Activated CD4-positive, alpha-beta T cell treated with anti-CD3 and anti-CD28 coated beads for 36 hours (primary cell): ENCODE data around the gene TK2. TPM values are rescaled to one million over a fixed set of nuclear protein-coding genes. Genes with fewer than 3 reads are reported as not detected.

Experiments used
- ATAC-seq: fragments of 200-7000 bp; cut with Tn5 transposase; one replicate; pipeline ENCODE4 v1.10.0; 2021; ENCODE audit warnings: mild to moderate bottlenecking, moderate library complexity
- CTCF ChIA-PET: fragments of 350-600 bp; sonication (Branson Sonifier 250); formaldehyde crosslinking; loops from one replicate; lab custom pipeline; 2021; ENCODE audit warnings: antibody characterized with exemption; lab: Charles Lee
- POLR2A ChIA-PET: fragments of 350-600 bp; sonication (Branson Sonifier 250); formaldehyde crosslinking; loops from one replicate; lab custom pipeline; 2021; ENCODE audit warnings: antibody characterized with exemption, inconsistent platforms; lab: Charles Lee
- DNase-seq: peaks from one replicate; pipeline ENCODE4 v3.0.0-alpha.2; 2020
- H3K27ac Mint-ChIP-seq: one replicate; pipeline ENCODE4 v1.8.0; 2021; ENCODE audit warnings: mixed read lengths
- H3K27me3 Mint-ChIP-seq: one replicate; pipeline ENCODE4 v1.8.0; 2021; ENCODE audit warnings: mixed read lengths
- H3K36me3 Mint-ChIP-seq: one replicate; pipeline ENCODE4 v1.8.0; 2021; ENCODE audit warnings: low read depth, mixed read lengths
- H3K4me1 Mint-ChIP-seq: one replicate; pipeline ENCODE4 v1.8.0; 2021; ENCODE audit warnings: mixed read lengths
- H3K4me3 Mint-ChIP-seq: one replicate; pipeline ENCODE4 v1.8.0; 2021; ENCODE audit warnings: mild to moderate bottlenecking, moderate library complexity, mixed read lengths
- H3K9me3 Mint-ChIP-seq: one replicate; pipeline ENCODE4 v1.8.0; 2021; ENCODE audit warnings: low read depth, mixed read lengths
- intact Hi-C, 2 experiments: fragments of 100-400 bp; cut with DNase I in 1 of 2; cut with micrococcal nuclease in 1 of 2; formaldehyde crosslinking; loops; one replicate each; pipeline versions ENCODE4 v1.14.2 to v1.15.1; 2022 to 2024; cut with DNase I, micrococcal nuclease
- total RNA-seq, 2 experiments: library from RNA; stranded (reverse); gene quantifications; one replicate each; pipeline ENCODE4 v1.2.3, GENCODE V29; 2021

Gene TK2
- total RNA-seq, 2 experiments from 2014 or later, result 3.8 to 6.4 TPM

GRCh38 chr16:66512272-66513110 lies 37.4 kb downstream of the TK2 start:
- Mint-ChIP-seq H3K4me3 (no peak overlapping the region), H3K4me1 (peaks cover 24% of the 10 kb centered on the region), H3K27me3 (no peaks in the 10 kb centered on the region), H3K27ac (no peak overlapping the region), H3K9me3 (no peaks in the 10 kb centered on the region), H3K36me3 (peaks cover 1% of the 10 kb centered on the region)
- intact Hi-C loops, result loop anchor here in 1 of 2 experiments (1.0 kb wide), 1 partner anchor 77 kb away; no protein-coding TSS in a partner anchor
- ATAC-seq (no peak), DNase-seq (no peak)
- ChIA-PET CTCF (interaction anchor here (0.6 to 3.1 kb wide), 4 partner anchors 9 to 279 kb away, joined by 3 to 9 read pairs (median 4); no protein-coding TSS in a partner anchor), POLR2A (no interaction called here)

GRCh38 chr16:66511602-66512271 lies 38.2 kb downstream of the TK2 start:
- H3K27ac Mint-ChIP-seq, result no peak overlapping the region
- ATAC-seq (no peak), DNase-seq (no peak)
- ChIA-PET CTCF (interaction anchor here (0.9 to 3.1 kb wide), 4 partner anchors 10 to 78 kb away, joined by 3 to 9 read pairs (median 4); no protein-coding TSS in a partner anchor), POLR2A (no interaction called here)
- intact Hi-C loops, result loop anchor here in 1 of 2 experiments (1.0 kb wide), 1 partner anchor 78 kb away; no protein-coding TSS in a partner anchor
- H3K27me3 Mint-ChIP-seq, result no peaks in the 10 kb centered on the region
- peaks cover 1% of the 10 kb centered on the region for H3K36me3 Mint-ChIP-seq
- H3K4me3 Mint-ChIP-seq, result no peak overlapping the region
- H3K4me1 Mint-ChIP-seq, result peaks cover 17% of the 10 kb centered on the region
- no peaks in the 10 kb centered on the region for H3K9me3 Mint-ChIP-seq

- H3K27me3 Mint-ChIP-seq, result no peaks in the 10 kb centered on the region
- peaks cover 1% of the 10 kb centered on the region for H3K36me3 Mint-ChIP-seq
- DNase-seq, result no peak
- intact Hi-C loops, result no loop called here
- POLR2A ChIA-PET, result no interaction called here
- no peak for ATAC-seq
- peaks cover 9% of the 10 kb centered on the region for H3K4me1 Mint-ChIP-seq
- no peaks in the 10 kb centered on the region for H3K9me3 Mint-ChIP-seq
- no peak overlapping the region for H3K4me3 Mint-ChIP-seq
- no peak overlapping the region for H3K27ac Mint-ChIP-seq
- CTCF ChIA-PET, result interaction anchor here (0.5 to 3.1 kb wide), 7 partner anchors 9 to 107 kb away, joined by 3 to 9 read pairs (median 4); no protein-coding TSS in a partner anchor
Observed at GRCh38 chr16:66510711-66511601, 39.0 kb downstream of the TK2 start.

- peaks cover 1% of the 10 kb centered on the region for H3K36me3 Mint-ChIP-seq
- H3K4me1 Mint-ChIP-seq, result peaks cover 5% of the 10 kb centered on the region
- POLR2A ChIA-PET, result no interaction called here
- no peak for DNase-seq
- H3K9me3 Mint-ChIP-seq, result no peaks in the 10 kb centered on the region
- H3K4me3 Mint-ChIP-seq, result no peak overlapping the region
- no peaks in the 10 kb centered on the region for H3K27me3 Mint-ChIP-seq
- no peak overlapping the region for H3K27ac Mint-ChIP-seq
- no peak for ATAC-seq
- intact Hi-C loops, result no loop called here
- CTCF ChIA-PET, result interaction anchor here (0.5 to 3.1 kb wide), 6 partner anchors 8 to 106 kb away, joined by 3 to 9 read pairs (median 4); no protein-coding TSS in a partner anchor
Observed at GRCh38 chr16:66510298-66510697, 39.6 kb downstream of the TK2 start.

- DNase-seq (no peak), ATAC-seq (no peak)
- ChIA-PET POLR2A (no interaction called here), CTCF (interaction anchor here (1.0 to 3.1 kb wide), 4 partner anchors 12 to 105 kb away, joined by 3 to 9 read pairs (median 4); no protein-coding TSS in a partner anchor)
- no peaks in the 10 kb centered on the region for H3K4me1 Mint-ChIP-seq
- no peak overlapping the region for H3K27ac Mint-ChIP-seq
- H3K36me3 Mint-ChIP-seq, result no peaks in the 10 kb centered on the region
- no peak overlapping the region for H3K4me3 Mint-ChIP-seq
- H3K9me3 Mint-ChIP-seq, result no peaks in the 10 kb centered on the region
- H3K27me3 Mint-ChIP-seq, result no peaks in the 10 kb centered on the region
- intact Hi-C loops, result no loop called here
Observed at GRCh38 chr16:66509576-66509975, 40.3 kb downstream of the TK2 start.

- no peaks in the 10 kb centered on the region for H3K9me3 Mint-ChIP-seq
Observed at GRCh38 chr16:66508914-66509496, 40.9 kb downstream of the TK2 start.

GRCh38 chr16:66508248-66508913 lies 41.5 kb downstream of the TK2 start:
- H3K27me3 Mint-ChIP-seq, result no peaks in the 10 kb centered on the region
- no peak overlapping the region for H3K27ac Mint-ChIP-seq
- ChIA-PET CTCF (interaction anchor here (0.6 to 1.4 kb wide), 5 partner anchors 13 to 103 kb away, joined by 3 to 7 read pairs (median 3); no protein-coding TSS in a partner anchor), POLR2A (no interaction called here)
- ATAC-seq (peak; percentile 23), DNase-seq (no peak)
- intact Hi-C loops, result no loop called here
- H3K36me3 Mint-ChIP-seq, result no peaks in the 10 kb centered on the region
- H3K4me1 Mint-ChIP-seq, result no peaks in the 10 kb centered on the region
- H3K9me3 Mint-ChIP-seq, result no peaks in the 10 kb centered on the region
- no peak overlapping the region for H3K4me3 Mint-ChIP-seq

More at GRCh38 chr16:66508914-66509496, 40.9 kb downstream of the TK2 start:
- ChIA-PET CTCF (interaction anchor here (1.0 to 3.1 kb wide), 4 partner anchors 13 to 104 kb away, joined by 3 to 9 read pairs (median 5); no protein-coding TSS in a partner anchor), POLR2A (no interaction called here)
- no peaks in the 10 kb centered on the region for H3K36me3 Mint-ChIP-seq
- H3K4me1 Mint-ChIP-seq, result no peaks in the 10 kb centered on the region
- intact Hi-C loops, result no loop called here
- DNase-seq (no peak), ATAC-seq (no peak)
- no peaks in the 10 kb centered on the region for H3K27me3 Mint-ChIP-seq
- no peak overlapping the region for H3K4me3 Mint-ChIP-seq
- no peak overlapping the region for H3K27ac Mint-ChIP-seq

GRCh38 chr16:66507731-66508239 lies 42.1 kb downstream of the TK2 start:
- ChIA-PET POLR2A (no interaction called here), CTCF (interaction anchor here (0.6 to 1.4 kb wide), 4 partner anchors 13 to 103 kb away, joined by 3 to 7 read pairs (median 3); no protein-coding TSS in a partner anchor)
- DNase-seq, result no peak
- Mint-ChIP-seq H3K27me3 (no peaks in the 10 kb centered on the region), H3K9me3 (no peaks in the 10 kb centered on the region), H3K4me3 (no peak overlapping the region), H3K36me3 (no peaks in the 10 kb centered on the region), H3K4me1 (no peaks in the 10 kb centered on the region), H3K27ac (no peak overlapping the region)
- no peak for ATAC-seq
- intact Hi-C loops, result no loop called here

GRCh38 chr16:66503612-66504011 lies 46.3 kb downstream of the TK2 start:
- no peak for ATAC-seq
- Mint-ChIP-seq H3K4me1 (no peaks in the 10 kb centered on the region), H3K36me3 (no peaks in the 10 kb centered on the region), H3K4me3 (no peak overlapping the region), H3K27me3 (no peaks in the 10 kb centered on the region), H3K9me3 (no peaks in the 10 kb centered on the region), H3K27ac (no peak overlapping the region)
- intact Hi-C loops, result no loop called here
- POLR2A ChIA-PET, result no interaction called here
- DNase-seq, result no peak
- CTCF ChIA-PET, result no interaction called here

- POLR2A ChIA-PET, result no interaction called here
- intact Hi-C loops, result no loop called here
Observed at GRCh38 chr16:66503030-66503429, 46.9 kb downstream of the TK2 start.

More at GRCh38 chr16:66503030-66503429, 46.9 kb downstream of the TK2 start:
- Mint-ChIP-seq H3K27ac (no peak overlapping the region), H3K4me1 (no peaks in the 10 kb centered on the region), H3K27me3 (no peaks in the 10 kb centered on the region), H3K9me3 (no peaks in the 10 kb centered on the region), H3K36me3 (no peaks in the 10 kb centered on the region), H3K4me3 (no peak overlapping the region)
- no peak for ATAC-seq
- CTCF ChIA-PET, result no interaction called here
- no peak for DNase-seq
